ENCODE data around the gene PPM1L.
A peak's percentile ranks its signal among the peaks of the same experiment; 100 is the strongest.

PPM1L gene

GRCh38 chr3:160753953-160754352, 2.1 kb upstream of the PPM1L start:
- H3K27me3 ChIP-seq (ENCODE audit: insufficient read depth, poor library complexity, severe bottlenecking), result no peaks in the 10 kb centered on the region
- TF ChIP-seq POLR2AphosphoS5 (IDR thresholded peaks at IDR 0.05; ENCODE audit: low read depth), result no peak
- peak overlapping the region; percentile 73 for H3K4me3 ChIP-seq (replicated peaks; ENCODE audit: insufficient read depth, low read length)
- no peak for DNase-seq (ENCODE audit: low read depth in 1 of 2, low spot score in 1 of 2)
- H3K27ac ChIP-seq (replicated peaks), result no peak overlapping the region

DNA sequence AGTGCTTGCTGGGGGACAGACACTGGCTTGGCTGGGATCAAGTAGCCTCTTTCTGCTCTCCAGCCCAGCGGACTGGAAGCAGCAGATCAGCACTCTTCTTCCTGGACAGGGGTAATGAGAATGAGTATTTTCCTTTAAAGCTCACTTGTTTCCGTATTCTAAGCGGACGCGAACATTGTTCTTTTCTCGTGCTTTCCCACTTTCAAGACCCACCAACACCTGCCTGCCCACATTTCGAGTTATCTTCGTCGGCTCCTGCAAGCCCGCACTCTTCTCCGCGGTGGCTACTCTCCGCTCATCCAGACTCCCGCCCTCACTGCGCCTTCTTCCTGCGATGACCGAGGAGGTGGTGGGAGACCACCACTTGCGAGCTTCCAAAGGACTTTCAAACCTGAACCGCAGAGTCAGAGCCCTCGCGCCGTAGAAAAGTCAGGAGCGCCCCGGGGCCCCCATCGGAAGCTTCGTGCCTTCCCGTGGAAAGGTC, 1.6 kb upstream of the PPM1L start:
- Histone ChIP-seq H3K27me3 (ENCODE audit: insufficient read depth, poor library complexity, severe bottlenecking) (no peaks in the 10 kb centered on the region), H3K27ac (replicated peaks) (peak overlapping the region; percentile 99), H3K4me3 (replicated peaks; ENCODE audit: insufficient read depth, low read length) (peak overlapping the region; percentile 73)
- no peak for TF ChIP-seq POLR2AphosphoS5 (IDR thresholded peaks at IDR 0.05; ENCODE audit: low read depth)
- TF ChIP-seq REST (IDR thresholded peaks at IDR 0.05; ENCODE audit: insufficient replicate concordance, low read depth), result peak; percentile 94
- peak in 1 of 2 experiments; percentile 27 for DNase-seq (ENCODE audit: low read depth in 1 of 2, low spot score in 1 of 2)

- Histone ChIP-seq H3K27me3 (ENCODE audit: insufficient read depth, poor library complexity, severe bottlenecking) (no peaks in the 10 kb centered on the region), H3K4me3 (replicated peaks; ENCODE audit: insufficient read depth, low read length) (peak overlapping the region; percentile 73), H3K27ac (replicated peaks) (peak overlapping the region; percentile 99)
- DNase-seq (ENCODE audit: low read depth in 1 of 2, low spot score in 1 of 2), result peak; percentile 68 to 94
- TF ChIP-seq SPI1 (IDR thresholded peaks at IDR 0.05; ENCODE audit: borderline replicate concordance, low read depth), result no peak
- no peak for TF ChIP-seq REST (IDR thresholded peaks at IDR 0.05; ENCODE audit: insufficient replicate concordance, low read depth)
- TF ChIP-seq POLR2AphosphoS5 (IDR thresholded peaks at IDR 0.05; ENCODE audit: low read depth), result no peak; the same call in none of the 2 replicates
- no peak for TF ChIP-seq GABPA (IDR thresholded peaks at IDR 0.05; ENCODE audit: low read depth)
- TF ChIP-seq, protein P1, sequence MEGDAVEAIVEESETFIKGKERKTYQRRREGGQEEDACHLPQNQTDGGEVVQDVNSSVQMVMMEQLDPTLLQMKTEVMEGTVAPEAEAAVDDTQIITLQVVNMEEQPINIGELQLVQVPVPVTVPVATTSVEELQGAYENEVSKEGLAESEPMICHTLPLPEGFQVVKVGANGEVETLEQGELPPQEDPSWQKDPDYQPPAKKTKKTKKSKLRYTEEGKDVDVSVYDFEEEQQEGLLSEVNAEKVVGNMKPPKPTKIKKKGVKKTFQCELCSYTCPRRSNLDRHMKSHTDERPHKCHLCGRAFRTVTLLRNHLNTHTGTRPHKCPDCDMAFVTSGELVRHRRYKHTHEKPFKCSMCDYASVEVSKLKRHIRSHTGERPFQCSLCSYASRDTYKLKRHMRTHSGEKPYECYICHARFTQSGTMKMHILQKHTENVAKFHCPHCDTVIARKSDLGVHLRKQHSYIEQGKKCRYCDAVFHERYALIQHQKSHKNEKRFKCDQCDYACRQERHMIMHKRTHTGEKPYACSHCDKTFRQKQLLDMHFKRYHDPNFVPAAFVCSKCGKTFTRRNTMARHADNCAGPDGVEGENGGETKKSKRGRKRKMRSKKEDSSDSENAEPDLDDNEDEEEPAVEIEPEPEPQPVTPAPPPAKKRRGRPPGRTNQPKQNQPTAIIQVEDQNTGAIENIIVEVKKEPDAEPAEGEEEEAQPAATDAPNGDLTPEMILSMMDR (IDR thresholded peaks at IDR 0.05; ENCODE audit: insufficient read depth, low read length), result no peak
These were observed 930 bp upstream of the PPM1L start for GRCh38 chr3:160754855-160755747.

- Histone ChIP-seq H3K27ac (replicated peaks) (no peak overlapping the region), H3K27me3 (ENCODE audit: insufficient read depth, poor library complexity, severe bottlenecking) (no peaks in the 10 kb centered on the region), H3K4me3 (replicated peaks; ENCODE audit: insufficient read depth, low read length) (peak overlapping the region; percentile 73)
- no peak for DNase-seq (ENCODE audit: low read depth in 1 of 2, low spot score in 1 of 2)
- peak; percentile 30; the same call in 1 of the 2 replicates for TF ChIP-seq SPI1 (IDR thresholded peaks at IDR 0.05; ENCODE audit: borderline replicate concordance, low read depth)
- TF ChIP-seq POLR2AphosphoS5 (IDR thresholded peaks at IDR 0.05; ENCODE audit: low read depth), result no peak
These were observed 1.4 kb downstream of the PPM1L start for GRCh38 chr3:160757233-160758106.
